Astrocyte of the cerebellum (primary cell): Measurements from ENCODE around the gene RPH3AL.

ENCODE experiments used
- DNase-seq: peaks from one replicate; pipeline ENCODE4 v3.0.0-alpha.2; 2011; ENCODE audit warnings: low read depth
- H3K4me3 ChIP-seq: 2 replicates; pipeline ENCODE4 v1.5.1; 2011; ENCODE audit warnings: mild to moderate bottlenecking, low read depth, low read length, moderate library complexity
- in situ Hi-C: cut with HindIII; loops from 2 replicates; pipeline ENCODE4 v1.10.0; 2017; ENCODE audit warnings: low sequenced_read_pairs
- TF ChIP-seq, protein P1 (sequence below): IDR thresholded peaks from 2 replicates; pipeline ENCODE4 v1.5.1; 2012; ENCODE audit warnings: low read length, low read depth, moderate library complexity, mild to moderate bottlenecking; ENCODE audit errors: missing control alignments

Gene RPH3AL

DNA sequence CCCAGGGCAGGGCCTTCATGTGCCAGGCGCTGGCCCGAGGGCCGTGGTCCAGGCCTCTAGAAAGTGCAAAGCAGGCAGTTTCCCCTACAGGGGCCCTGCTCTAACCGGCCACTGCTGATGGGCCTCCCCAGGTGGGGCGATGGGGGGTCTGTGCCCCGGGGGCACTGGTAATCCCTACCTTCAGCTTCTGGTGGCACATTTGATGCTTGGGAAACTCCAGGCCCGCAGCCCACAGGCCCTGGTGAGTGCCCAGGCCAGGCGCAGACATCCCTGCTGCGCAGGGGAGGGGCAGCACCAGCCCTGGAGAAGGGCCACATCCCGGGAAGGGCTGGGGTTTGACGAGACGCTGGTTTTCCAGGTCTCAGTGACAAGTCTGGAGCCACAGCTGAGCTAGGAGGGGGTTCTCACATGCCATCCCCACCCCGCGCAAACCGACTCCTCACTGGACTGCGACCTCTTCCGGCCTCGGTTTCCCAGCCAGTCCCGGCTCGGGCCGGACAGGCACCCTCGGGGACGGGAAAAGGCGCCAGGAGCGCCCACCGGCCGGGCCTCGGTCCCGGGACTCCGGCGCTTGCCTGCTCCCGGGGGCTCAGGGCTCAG, 172.7 kb downstream of the RPH3AL start:
- no peak overlapping the region for H3K4me3 ChIP-seq
- no peak for DNase-seq
- TF ChIP-seq, protein P1, sequence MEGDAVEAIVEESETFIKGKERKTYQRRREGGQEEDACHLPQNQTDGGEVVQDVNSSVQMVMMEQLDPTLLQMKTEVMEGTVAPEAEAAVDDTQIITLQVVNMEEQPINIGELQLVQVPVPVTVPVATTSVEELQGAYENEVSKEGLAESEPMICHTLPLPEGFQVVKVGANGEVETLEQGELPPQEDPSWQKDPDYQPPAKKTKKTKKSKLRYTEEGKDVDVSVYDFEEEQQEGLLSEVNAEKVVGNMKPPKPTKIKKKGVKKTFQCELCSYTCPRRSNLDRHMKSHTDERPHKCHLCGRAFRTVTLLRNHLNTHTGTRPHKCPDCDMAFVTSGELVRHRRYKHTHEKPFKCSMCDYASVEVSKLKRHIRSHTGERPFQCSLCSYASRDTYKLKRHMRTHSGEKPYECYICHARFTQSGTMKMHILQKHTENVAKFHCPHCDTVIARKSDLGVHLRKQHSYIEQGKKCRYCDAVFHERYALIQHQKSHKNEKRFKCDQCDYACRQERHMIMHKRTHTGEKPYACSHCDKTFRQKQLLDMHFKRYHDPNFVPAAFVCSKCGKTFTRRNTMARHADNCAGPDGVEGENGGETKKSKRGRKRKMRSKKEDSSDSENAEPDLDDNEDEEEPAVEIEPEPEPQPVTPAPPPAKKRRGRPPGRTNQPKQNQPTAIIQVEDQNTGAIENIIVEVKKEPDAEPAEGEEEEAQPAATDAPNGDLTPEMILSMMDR: no peak
- in situ Hi-C loops: no loop called here

DNA sequence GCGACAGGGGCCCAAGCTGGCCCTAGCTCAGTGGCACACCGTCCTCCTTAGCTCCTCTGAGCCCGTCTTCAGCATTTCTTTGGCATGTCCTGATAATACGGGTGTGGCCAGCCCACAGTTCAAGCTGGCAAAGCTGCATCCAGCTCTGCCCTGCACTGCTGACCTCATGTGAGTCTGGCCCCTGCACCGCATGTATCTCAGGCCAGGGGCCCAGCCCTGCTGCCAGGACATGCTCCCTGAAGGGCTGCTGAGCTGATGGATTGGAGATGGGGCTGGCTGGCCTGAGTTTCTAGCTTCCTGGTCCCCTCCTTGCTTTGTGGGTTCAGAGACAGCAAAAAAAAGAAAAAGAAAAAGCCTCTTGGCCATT, 173.6 kb downstream of the RPH3AL start:
- no peak overlapping the region for H3K4me3 ChIP-seq
- TF ChIP-seq, protein P1: no peak
- DNase-seq: no peak
- in situ Hi-C loops: no loop called here

DNA sequence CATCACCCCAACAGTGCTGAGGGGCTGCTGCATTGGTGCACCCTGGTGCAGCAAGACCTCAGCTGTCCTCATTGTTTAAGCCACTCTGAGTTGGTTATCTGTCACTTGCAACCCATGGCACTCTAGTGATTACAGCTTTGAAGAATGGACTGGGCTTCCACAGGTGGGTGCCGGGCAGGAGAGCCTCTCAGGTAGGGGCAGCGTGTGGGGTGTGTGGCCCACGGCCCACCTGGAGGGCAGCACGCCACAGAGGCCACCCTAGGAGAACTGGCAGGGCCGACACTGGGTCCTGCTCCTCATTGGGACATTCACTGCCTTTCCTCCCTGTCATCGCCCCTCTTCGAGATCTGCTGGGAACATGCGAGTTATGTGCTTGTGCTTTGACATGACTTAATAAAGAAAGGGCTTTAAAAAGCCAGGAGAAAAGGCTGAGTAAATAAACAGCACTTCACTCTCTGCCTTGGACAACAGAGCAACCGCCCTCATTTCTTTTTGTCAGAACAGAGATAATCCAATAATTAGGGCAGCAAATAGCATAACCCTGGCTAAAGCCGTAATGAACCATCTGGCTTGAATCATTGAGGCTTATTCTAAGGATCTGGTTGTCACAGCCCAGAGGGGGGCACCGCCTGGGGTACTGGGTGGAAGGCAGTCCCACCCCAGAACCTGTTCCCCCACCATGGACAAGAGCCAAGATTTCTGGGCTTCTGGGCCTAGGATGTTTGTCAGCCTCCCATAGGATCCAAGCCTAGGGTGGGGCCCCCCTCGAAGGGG, 174.1 kb downstream of the RPH3AL start:
- in situ Hi-C loops: no loop called here
- no peak overlapping the region for H3K4me3 ChIP-seq
- DNase-seq: no peak
- TF ChIP-seq, protein P1: no peak

DNA sequence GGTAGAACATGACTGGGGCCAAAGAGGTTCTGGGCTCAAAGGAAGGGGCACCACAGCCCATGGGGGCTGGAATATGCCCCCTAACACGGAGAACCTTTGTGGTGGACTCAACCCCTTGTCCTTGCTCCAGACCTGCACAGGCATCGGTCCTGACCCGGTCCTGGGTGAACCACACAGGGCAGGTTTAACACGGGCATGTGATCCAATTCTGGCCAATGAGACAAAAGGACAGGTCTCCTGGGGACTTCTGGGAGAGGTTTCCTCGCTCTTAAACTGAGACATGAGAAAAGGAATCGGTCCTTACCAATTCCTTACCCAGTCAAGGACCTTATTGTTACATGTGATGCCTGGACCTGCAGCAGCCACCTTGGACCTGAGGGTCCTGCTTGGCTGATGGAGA, 174.8 kb downstream of the RPH3AL start:
- in situ Hi-C loops: no loop called here
- no peak overlapping the region for H3K4me3 ChIP-seq
- DNase-seq: no peak
- TF ChIP-seq, protein P1: no peak

DNA sequence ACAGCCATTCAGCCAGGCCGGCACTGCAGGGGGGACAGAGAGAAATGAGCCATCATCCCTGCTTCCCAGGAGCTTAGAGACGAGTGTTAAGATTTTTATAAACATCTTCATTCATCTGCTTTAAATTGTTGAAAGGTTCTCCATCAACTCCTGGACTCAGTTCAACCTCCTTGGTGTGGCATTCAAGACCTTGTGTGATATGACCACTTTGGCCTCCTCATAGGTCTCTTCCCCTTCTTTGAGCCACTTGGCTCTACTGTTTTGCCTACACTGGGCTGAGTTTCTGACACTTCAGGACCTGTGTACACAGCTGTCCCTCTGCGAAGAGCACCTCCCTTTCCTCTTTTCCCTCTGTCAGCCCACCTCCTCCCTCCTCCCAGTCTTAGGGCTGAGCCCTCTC, 175.5 kb downstream of the RPH3AL start:
- DNase-seq: no peak
- no peak overlapping the region for H3K4me3 ChIP-seq
- in situ Hi-C loops: no loop called here
- TF ChIP-seq, protein P1: no peak

DNA sequence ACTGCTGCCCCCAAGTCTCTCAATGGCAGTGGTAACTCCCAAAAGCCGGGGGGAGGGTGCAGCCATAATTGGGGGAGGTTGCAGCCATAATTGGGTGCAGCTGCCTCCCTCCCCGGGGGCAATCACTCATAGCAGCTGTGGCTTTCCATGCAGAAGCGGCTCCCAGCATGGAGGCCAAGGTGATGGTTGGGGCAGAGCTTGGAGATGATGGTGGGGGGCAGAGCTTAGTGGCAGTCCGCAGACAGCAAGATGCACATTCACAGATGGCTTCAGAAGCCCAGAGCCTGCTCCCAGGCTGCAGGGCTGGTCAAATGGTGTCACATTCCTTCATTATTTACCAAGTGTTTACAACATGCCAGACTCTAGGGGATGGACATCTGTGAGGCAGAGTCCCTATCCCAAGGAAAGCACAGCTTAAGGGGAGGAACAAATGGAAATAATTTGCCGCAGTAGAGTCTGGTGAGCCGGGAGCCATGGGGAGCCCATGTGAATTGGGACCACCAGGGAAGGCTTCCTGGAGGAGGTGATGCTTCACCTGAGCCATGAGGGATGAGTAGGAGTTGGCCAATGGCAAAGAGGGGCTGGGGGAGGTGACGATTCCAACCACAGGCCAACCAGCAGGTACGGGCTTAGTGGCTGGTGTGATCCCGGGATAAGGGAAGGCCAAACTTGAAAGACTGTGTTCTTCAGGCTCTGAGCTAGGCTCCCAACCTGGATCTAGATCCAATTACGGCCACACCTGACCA, 179.3 kb downstream of the RPH3AL start:
- no peak for DNase-seq
- in situ Hi-C loops: no loop called here
- TF ChIP-seq, protein P1: no peak

More for the DNA sequence above, 179.3 kb downstream of the RPH3AL start:
- no peak overlapping the region for H3K4me3 ChIP-seq
